Measurements from ENCODE around the gene PRSS57.
A peak's percentile ranks its signal among the peaks of the same experiment; 100 is the strongest.

Gene PRSS57

GRCh38 chr19:694481-695351 is 536 bp downstream of the PRSS57 start:
- DNase-seq (ENCODE audit: low spot score), result no peak

- no peak for DNase-seq (ENCODE audit: low spot score)
Measured at GRCh38 chr19:690203-690602, 5.0 kb downstream of the PRSS57 start.

- DNase-seq (ENCODE audit: low spot score), result no peak
Measured at GRCh38 chr19:688992-689391, 6.3 kb downstream of the PRSS57 start.

GRCh38 chr19:688214-688613 is 7.0 kb downstream of the PRSS57 start:
- no peak for DNase-seq (ENCODE audit: low spot score)

- no peak for DNase-seq (ENCODE audit: low spot score)
Measured at GRCh38 chr19:687569-688166, 7.6 kb downstream of the PRSS57 start.

GRCh38 chr19:686589-687297 is 8.5 kb downstream of the PRSS57 start:
- DNase-seq (ENCODE audit: low spot score), result no peak

- no peak for DNase-seq (ENCODE audit: low spot score)
Measured at GRCh38 chr19:685454-685931, 9.8 kb downstream of the PRSS57 start.

- DNase-seq (ENCODE audit: low spot score), result no peak
Measured at GRCh38 chr19:682678-683320, 12.5 kb downstream of the PRSS57 start.

- no peak for DNase-seq (ENCODE audit: low spot score)
Measured at GRCh38 chr19:681029-682019, 13.9 kb downstream of the PRSS57 start.

- peak; percentile 100 for DNase-seq (ENCODE audit: low spot score)
Measured at GRCh38 chr19:680287-681028, 14.8 kb downstream of the PRSS57 start.

GRCh38 chr19:679418-680286 is 15.6 kb downstream of the PRSS57 start:
- DNase-seq (ENCODE audit: low spot score), result peak; percentile 87

- no peak for DNase-seq (ENCODE audit: low spot score)
Measured at GRCh38 chr19:678791-679388, 16.4 kb downstream of the PRSS57 start.

- no peak for DNase-seq (ENCODE audit: low spot score)
Measured at GRCh38 chr19:677601-678436, 17.4 kb downstream of the PRSS57 start.

- DNase-seq (ENCODE audit: low spot score), result no peak
Measured at GRCh38 chr19:677201-677600, 18.1 kb downstream of the PRSS57 start.

GRCh38 chr19:676339-677105 is 18.7 kb downstream of the PRSS57 start, which contains the start of gene FSTL3:
TSS of gene FSTL3 (plus strand) at chr19:676392. CDS start at chr19:676424, 32 bp downstream.
- DNase-seq (ENCODE audit: low spot score), result no peak

- no peak for DNase-seq (ENCODE audit: low spot score)
Measured at GRCh38 chr19:676007-676338, 19.3 kb downstream of the PRSS57 start.
